HepG2 (cell line): Measurements from ENCODE around the gene RGL3. TPM values are rescaled to one million over a fixed set of nuclear protein-coding genes. Genes with fewer than 3 reads are reported as not detected.

Source experiments
- AGO1 ChIP-seq: fragments of 200-400 bp; formaldehyde crosslinking; IDR thresholded peaks from 2 replicates; pipeline ENCODE4 v1.6.1; 2017; ENCODE audit warnings: mild to moderate bottlenecking, low read depth, low read length, moderate library complexity; ENCODE audit not compliant: poor library complexity, severe bottlenecking
- CAMTA2 ChIP-seq: sonication (generic); formaldehyde crosslinking; IDR thresholded peaks from 2 replicates; pipeline ENCODE4 v1.4.0; 2020; ENCODE audit warnings: mild to moderate bottlenecking, missing genetic modification reagents, borderline replicate concordance
- GPN1 ChIP-seq: sonication (generic); formaldehyde crosslinking; IDR thresholded peaks from 2 replicates; pipeline ENCODE4 v1.5.1; 2020; ENCODE audit warnings: missing genetic modification reagents, borderline replicate concordance
- HNRNPH1 ChIP-seq: fragments of 200-400 bp; formaldehyde crosslinking; optimal IDR thresholded peaks from 2 replicates; pipeline ENCODE3; 2017; ENCODE audit warnings: mild to moderate bottlenecking, low read depth, low read length
- MAF1 ChIP-seq: sonication (generic); formaldehyde crosslinking; IDR thresholded peaks from 2 replicates; pipeline ENCODE4 v1.5.0; 2020; ENCODE audit warnings: missing genetic modification reagents, borderline replicate concordance
- MEIS2 ChIP-seq: sonication (generic); formaldehyde crosslinking; IDR thresholded peaks from 2 replicates; pipeline ENCODE4 v1.9.0; 2021; ENCODE audit warnings: mild to moderate bottlenecking, missing genetic modification reagents
- MTA3 ChIP-seq: sonication (generic); formaldehyde crosslinking; IDR thresholded peaks from 2 replicates; pipeline ENCODE4 v1.4.0; 2020; ENCODE audit warnings: missing genetic modification reagents
- NFKBIZ ChIP-seq: IDR thresholded peaks from 2 replicates; pipeline ENCODE4 v1.6.1; 2018; ENCODE audit warnings: missing genetic modification reagents, missing compliant biosample characterization
- PRPF4 ChIP-seq: fragments of 200-400 bp; formaldehyde crosslinking; IDR thresholded peaks from 2 replicates; pipeline ENCODE4 v1.6.1; 2016; ENCODE audit warnings: low read length, low read depth; ENCODE audit not compliant: poor library complexity, severe bottlenecking
- SP4 ChIP-seq: sonication (generic); formaldehyde crosslinking; IDR thresholded peaks from 2 replicates; pipeline ENCODE4 v1.8.1; 2023; ENCODE audit warnings: mild to moderate bottlenecking, missing genetic modification reagents
- STAT5B ChIP-seq: sonication (generic); formaldehyde crosslinking; IDR thresholded peaks from 2 replicates; pipeline ENCODE4 v1.4.0; 2020; ENCODE audit warnings: missing genetic modification reagents
- TARDBP ChIP-seq: sonication (generic); formaldehyde crosslinking; IDR thresholded peaks from 2 replicates; pipeline ENCODE4 v1.8.0; 2022; ENCODE audit warnings: mild to moderate bottlenecking, missing genetic modification reagents
- ZNF335 ChIP-seq: sonication (generic); formaldehyde crosslinking; IDR thresholded peaks from 2 replicates; pipeline ENCODE4 v1.4.0; 2020; ENCODE audit warnings: missing genetic modification reagents
- ZNF460 ChIP-seq: sonication (generic); formaldehyde crosslinking; IDR thresholded peaks from 2 replicates; pipeline ENCODE4 v1.5.1; 2020; ENCODE audit warnings: missing genetic modification reagents, mild to moderate bottlenecking, borderline replicate concordance
- polyA plus RNA-seq, 8 experiments: library from polyadenylated mRNA; depleted of rRNA in 3 of 8; stranded (reverse) in 7 of 8; unstranded in 1 of 8; fragments of >200 nt; fragmentation: Illumina TruSeq in 4 of 8; extraction: Trizol in 4 of 8; gene quantifications; 2 replicates each; pipeline versions ENCODE4 v1.2.1 to v1.2.3, GENCODE V29; 2011 to 2016; ENCODE audit warnings: low read depth in 4 of 8, missing spikeins in 1 of 8, mixed read lengths in 1 of 8; ENCODE audit not compliant: insufficient read depth in 1 of 8
- total RNA-seq, 5 experiments: library from RNA; depleted of rRNA; stranded (reverse); fragments of >200 nt; fragmentation: Illumina TruSeq; extraction: Trizol; gene quantifications; 2 replicates each; pipeline ENCODE4 v1.2.3, GENCODE V29; 2016; ENCODE audit warnings: low read depth in 1 of 5
- TF ChIP-seq, protein P1 (sequence below), 2 experiments: fragments of 450-650 bp in 1 of 2; sonication (generic) in 1 of 2; formaldehyde crosslinking in 1 of 2; IDR thresholded peaks; 2 replicates each; pipeline versions ENCODE4 v1.6.1 to v1.8.0; 2016 to 2022; ENCODE audit warnings: antibody characterized with exemption in 1 of 2, mild to moderate bottlenecking in 1 of 2, missing genetic modification reagents in 1 of 2
- TF ChIP-seq, protein P2 (sequence below): IDR thresholded peaks from 2 replicates; pipeline ENCODE4 v1.6.1; 2016; ENCODE audit warnings: control low read depth
- TF ChIP-seq, protein P3 (sequence below): sonication (generic); formaldehyde crosslinking; IDR thresholded peaks from 2 replicates; pipeline ENCODE4 v1.8.0; 2022; ENCODE audit warnings: missing genetic modification reagents, low read depth, mild to moderate bottlenecking, borderline replicate concordance

The RGL3 gene
- total and polyA plus RNA-seq, 2 of the 13 experiments (the other 11 are each of a cell fraction or from before 2014, with no cell fraction given): 4.2 to 7.6 TPM

DNA sequence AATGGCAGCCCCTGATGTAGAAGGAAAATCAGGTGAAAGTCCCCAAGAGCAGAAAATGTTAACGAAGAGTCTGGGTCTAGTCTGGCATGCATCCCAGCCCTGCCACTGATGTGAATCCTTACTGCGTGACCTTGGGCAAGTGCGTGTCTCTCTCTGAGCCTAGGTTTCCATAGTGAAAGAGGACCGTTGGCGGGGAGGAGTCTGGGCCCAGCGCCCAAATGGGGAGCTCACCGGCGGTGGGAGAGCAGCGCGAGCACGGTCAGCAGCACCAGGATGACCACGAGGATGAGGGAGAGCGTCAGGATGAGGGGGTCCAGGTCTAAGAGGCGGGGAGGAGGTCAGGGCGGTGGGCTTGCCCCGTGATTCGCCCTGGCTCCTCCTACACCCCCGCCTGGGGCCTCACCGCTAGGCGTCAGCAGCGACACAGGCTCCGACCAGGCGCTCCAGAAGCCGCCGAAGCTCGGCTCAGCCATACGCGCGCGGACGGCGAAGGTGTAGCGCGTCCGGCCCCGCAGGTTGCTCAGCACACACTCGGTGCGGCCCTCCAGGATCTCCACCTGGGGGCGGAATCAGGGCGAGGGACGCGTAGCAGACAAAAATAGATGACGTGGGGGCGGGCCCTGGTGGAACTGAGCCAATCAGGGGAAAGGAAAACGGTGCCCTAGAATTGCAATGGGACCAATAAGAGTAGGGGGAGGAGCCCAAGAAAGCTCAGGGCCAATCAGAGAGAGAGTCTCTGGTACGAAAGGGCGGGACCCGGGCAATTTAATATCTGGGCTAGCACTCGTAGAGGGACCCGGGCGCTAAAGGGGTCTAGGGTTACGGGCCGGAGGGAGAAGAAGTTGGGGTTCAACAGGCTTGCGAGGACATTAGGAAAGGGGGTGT, 38.2 kb downstream of the RGL3 start (continued):
- TF ChIP-seq MTA3 (CRISPR knock-in tag) (no peak), GPN1 (no peak), SP4 (CRISPR knock-in tag) (peak; percentile 97), ZNF460 (CRISPR knock-in tag) (no peak), MEIS2 (CRISPR knock-in tag) (no peak), AGO1 (peak; percentile 65), HNRNPH1 (no peak), STAT5B (CRISPR knock-in tag) (no peak), ZNF335 (CRISPR knock-in tag) (no peak), CAMTA2 (0 out of 2 replicates have a peak, but pooled peaks have one; percentile 10), PRPF4 (no peak), MAF1 (CRISPR knock-in tag) (no peak), NFKBIZ (CRISPR knock-in tag) (no peak), TARDBP (CRISPR knock-in tag) (peak; percentile 86)
- TF ChIP-seq, protein P1, sequence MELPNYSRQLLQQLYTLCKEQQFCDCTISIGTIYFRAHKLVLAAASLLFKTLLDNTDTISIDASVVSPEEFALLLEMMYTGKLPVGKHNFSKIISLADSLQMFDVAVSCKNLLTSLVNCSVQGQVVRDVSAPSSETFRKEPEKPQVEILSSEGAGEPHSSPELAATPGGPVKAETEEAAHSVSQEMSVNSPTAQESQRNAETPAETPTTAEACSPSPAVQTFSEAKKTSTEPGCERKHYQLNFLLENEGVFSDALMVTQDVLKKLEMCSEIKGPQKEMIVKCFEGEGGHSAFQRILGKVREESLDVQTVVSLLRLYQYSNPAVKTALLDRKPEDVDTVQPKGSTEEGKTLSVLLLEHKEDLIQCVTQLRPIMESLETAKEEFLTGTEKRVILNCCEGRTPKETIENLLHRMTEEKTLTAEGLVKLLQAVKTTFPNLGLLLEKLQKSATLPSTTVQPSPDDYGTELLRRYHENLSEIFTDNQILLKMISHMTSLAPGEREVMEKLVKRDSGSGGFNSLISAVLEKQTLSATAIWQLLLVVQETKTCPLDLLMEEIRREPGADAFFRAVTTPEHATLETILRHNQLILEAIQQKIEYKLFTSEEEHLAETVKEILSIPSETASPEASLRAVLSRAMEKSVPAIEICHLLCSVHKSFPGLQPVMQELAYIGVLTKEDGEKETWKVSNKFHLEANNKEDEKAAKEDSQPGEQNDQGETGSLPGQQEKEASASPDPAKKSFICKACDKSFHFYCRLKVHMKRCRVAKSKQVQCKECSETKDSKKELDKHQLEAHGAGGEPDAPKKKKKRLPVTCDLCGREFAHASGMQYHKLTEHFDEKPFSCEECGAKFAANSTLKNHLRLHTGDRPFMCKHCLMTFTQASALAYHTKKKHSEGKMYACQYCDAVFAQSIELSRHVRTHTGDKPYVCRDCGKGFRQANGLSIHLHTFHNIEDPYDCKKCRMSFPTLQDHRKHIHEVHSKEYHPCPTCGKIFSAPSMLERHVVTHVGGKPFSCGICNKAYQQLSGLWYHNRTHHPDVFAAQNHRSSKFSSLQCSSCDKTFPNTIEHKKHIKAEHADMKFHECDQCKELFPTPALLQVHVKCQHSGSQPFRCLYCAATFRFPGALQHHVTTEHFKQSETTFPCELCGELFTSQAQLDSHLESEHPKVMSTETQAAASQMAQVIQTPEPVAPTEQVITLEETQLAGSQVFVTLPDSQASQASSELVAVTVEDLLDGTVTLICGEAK (IDR thresholded peaks at IDR 0.05): no peak
- TF ChIP-seq, protein P1 (CRISPR knock-in tag; IDR thresholded peaks at IDR 0.05): peak; percentile 32; the same call in 1 of the 2 replicates
- TF ChIP-seq, protein P2, sequence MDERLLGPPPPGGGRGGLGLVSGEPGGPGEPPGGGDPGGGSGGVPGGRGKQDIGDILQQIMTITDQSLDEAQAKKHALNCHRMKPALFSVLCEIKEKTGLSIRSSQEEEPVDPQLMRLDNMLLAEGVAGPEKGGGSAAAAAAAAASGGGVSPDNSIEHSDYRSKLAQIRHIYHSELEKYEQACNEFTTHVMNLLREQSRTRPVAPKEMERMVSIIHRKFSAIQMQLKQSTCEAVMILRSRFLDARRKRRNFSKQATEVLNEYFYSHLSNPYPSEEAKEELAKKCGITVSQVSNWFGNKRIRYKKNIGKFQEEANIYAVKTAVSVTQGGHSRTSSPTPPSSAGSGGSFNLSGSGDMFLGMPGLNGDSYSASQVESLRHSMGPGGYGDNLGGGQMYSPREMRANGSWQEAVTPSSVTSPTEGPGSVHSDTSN: 0 out of 2 replicates have a peak, but pooled peaks have one; percentile 33
- TF ChIP-seq, protein P3, sequence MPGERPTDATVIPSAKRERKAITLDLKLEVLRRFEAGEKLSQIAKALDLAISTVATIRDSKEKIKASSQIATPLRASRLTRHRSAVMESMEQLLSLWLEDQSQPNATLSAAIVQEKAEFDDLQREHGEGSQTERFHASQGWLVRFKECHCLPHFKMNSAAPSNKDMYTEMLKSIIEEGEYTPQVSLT (CRISPR knock-in tag): no peak
